ENCODE results near the gene ZNF496. TPM values are rescaled to one million over a fixed set of nuclear protein-coding genes. Genes with fewer than 3 reads are reported as not detected.
A peak's percentile ranks its signal among the peaks of the same experiment; 100 is the strongest.

ZNF496 gene
- total and polyA plus RNA-seq, 8 donors: 5.8 to 25.8 (median 11.9) TPM

DNA sequence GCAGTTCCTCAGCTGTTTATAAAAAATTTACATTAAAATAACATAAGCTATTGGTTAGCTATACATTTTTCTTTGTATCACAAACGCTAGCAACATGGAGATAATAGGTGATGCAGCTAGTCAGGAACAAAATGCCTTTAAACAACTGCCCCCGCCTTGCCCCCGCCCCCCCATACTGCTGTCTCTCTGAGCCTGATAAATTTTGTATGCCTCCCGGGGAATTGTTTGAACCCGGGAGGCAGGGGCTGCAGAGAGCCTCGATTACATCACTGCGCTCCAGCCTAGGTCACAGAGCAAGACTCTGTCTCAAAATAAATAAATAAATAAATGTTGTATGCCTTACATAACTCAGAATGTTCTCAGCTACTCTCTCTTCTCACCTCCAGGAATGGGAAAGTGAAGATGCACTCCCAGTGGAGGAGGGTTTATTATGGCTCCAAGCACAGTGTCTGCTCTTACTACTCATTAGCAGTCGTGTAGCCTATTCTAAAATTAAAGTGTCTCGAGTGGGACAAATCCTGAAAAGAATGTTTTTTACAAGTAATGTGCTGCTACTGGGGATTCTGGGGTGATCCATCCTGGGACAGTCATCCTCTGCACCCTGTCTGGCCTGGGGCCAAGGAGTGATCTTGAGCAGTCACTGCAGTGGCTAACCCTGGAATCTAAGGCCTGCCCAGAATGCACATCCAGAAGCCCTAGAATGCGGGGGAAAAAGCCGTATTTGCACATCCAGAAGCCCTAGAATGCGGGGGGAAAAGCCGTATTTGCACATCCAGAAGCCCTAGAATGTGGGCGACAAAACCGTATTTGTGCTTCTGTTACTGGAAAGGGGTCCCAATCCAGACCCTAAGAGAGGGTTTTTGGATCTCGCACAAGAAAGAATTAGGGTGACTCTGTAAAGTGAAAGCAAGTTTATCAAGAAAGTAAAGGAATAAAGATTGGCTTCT, 39.4 kb upstream of the ZNF496 start:
- WGBS, 5 donors: 69 to 78% (median 74%) methylated on average over 16 of the region's 16 CpGs
- Histone ChIP-seq H3K36me3 (no peaks in the 10 kb centered on the region), H3K4me3 (no peak overlapping the region), H3K27me3 (peaks cover 0 to 20% (median 8%) of the 10 kb centered on the region in 3 donors), H3K27ac (no peak overlapping the region), H3K9me3 (peaks cover 0 to 7% (median 0%) of the 10 kb centered on the region in 4 donors), H3K4me1 (peaks cover 0 to 17% (median 10%) of the 10 kb centered on the region in 4 donors)
- DNase-seq: peak in 1 of 2 donors; percentile 47
- TF ChIP-seq, protein P1, sequence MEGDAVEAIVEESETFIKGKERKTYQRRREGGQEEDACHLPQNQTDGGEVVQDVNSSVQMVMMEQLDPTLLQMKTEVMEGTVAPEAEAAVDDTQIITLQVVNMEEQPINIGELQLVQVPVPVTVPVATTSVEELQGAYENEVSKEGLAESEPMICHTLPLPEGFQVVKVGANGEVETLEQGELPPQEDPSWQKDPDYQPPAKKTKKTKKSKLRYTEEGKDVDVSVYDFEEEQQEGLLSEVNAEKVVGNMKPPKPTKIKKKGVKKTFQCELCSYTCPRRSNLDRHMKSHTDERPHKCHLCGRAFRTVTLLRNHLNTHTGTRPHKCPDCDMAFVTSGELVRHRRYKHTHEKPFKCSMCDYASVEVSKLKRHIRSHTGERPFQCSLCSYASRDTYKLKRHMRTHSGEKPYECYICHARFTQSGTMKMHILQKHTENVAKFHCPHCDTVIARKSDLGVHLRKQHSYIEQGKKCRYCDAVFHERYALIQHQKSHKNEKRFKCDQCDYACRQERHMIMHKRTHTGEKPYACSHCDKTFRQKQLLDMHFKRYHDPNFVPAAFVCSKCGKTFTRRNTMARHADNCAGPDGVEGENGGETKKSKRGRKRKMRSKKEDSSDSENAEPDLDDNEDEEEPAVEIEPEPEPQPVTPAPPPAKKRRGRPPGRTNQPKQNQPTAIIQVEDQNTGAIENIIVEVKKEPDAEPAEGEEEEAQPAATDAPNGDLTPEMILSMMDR (IDR thresholded peaks at IDR 0.05): no peak
- TF ChIP-seq EP300 (IDR thresholded peaks at IDR 0.05) (no peak), POLR2A (IDR thresholded peaks at IDR 0.05) (no peak), POLR2AphosphoS5 (IDR thresholded peaks at IDR 0.05) (no peak)
- intact Hi-C loops (cut with DNase I; ENCODE audit: low total_unique reads): no loop called here

DNA sequence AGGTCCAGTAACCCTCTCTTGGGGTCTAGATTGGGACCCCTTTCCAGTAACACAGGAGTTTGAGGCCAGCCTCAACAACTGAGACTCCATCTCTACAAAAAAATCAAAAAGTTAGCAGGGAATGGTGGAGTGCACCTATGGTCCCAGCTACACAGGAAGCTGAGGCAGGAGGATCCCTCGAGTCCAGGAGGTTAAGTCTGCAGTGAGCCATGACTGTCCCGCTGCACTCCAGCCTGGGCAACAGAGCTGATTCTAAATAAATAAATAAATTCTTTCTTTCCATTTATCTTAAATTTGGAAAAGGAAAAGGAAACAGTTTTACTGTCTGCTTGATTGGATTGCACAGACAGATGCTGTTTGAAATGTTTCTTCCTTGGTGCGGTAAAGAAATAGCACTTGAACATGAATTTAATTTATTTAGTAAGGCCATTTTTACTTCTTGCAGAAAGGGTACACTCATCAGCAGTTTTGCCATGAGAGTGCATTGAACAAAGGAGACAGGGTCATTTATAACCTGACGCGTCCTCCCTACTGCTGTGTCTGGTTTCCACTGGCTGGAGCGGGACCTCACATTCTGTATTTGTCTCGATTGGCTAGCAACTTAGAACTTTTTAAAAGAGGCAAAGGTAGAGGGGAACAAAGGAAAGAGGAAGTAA, 37.0 kb upstream of the ZNF496 start:
- intact Hi-C loops (cut with DNase I; ENCODE audit: low total_unique reads): no loop called here
- H3K27ac ChIP-seq: no peak overlapping the region
- H3K4me3 ChIP-seq: no peak overlapping the region
- peaks cover 0 to 13% (median 5%) of the 10 kb centered on the region in 4 donors for H3K4me1 ChIP-seq
- WGBS, 5 donors: 50 to 64% (median 58%) methylated on average over 7 of the region's 7 CpGs
- peaks cover 0 to 11% (median 1%) of the 10 kb centered on the region in 4 donors for H3K9me3 ChIP-seq
- DNase-seq: no peak
- no peaks in the 10 kb centered on the region for H3K36me3 ChIP-seq
- H3K27me3 ChIP-seq: peaks cover 0 to 40% (median 8%) of the 10 kb centered on the region in 3 donors
- TF ChIP-seq, protein P1 (IDR thresholded peaks at IDR 0.05): no peak
- TF ChIP-seq POLR2A (IDR thresholded peaks at IDR 0.05) (no peak), POLR2AphosphoS5 (IDR thresholded peaks at IDR 0.05) (no peak), EP300 (IDR thresholded peaks at IDR 0.05) (no peak)

DNA sequence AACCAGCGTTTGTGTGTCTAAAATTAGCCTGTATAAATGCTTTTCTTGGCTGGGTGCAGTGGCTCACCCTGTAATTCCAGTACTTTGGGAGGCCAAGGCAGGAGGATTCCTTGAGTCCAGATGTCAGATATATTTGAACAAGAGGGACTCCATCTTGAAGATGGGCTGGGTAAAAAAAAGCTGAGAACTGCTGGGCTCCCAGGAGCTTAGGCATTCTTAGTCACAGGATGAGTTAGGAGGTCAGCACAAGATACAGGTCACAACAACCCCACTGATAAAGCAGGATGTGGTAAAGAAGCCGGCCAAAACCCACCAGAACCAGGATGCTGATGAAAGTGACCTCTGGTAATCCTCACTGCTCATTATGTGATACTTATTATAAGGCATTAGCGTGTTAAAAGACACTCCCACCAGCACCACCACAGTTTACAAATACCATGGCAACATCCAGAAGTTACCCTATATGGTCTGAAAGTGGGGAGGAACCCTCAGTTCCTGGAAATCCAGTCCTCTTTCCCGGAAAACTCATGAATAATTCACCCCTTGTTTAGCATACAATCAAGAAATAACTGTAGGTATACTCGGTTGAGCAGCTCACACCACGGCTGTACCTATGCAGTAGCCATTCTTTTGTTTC, 36.2 kb upstream of the ZNF496 start:
- Histone ChIP-seq H3K4me3 (no peak overlapping the region), H3K9me3 (peaks cover 0 to 11% (median 1%) of the 10 kb centered on the region in 4 donors), H3K27me3 (peaks cover 0 to 45% (median 12%) of the 10 kb centered on the region in 3 donors), H3K27ac (no peak overlapping the region), H3K36me3 (no peaks in the 10 kb centered on the region), H3K4me1 (peaks cover 0 to 11% (median 2%) of the 10 kb centered on the region in 4 donors)
- DNase-seq: peak in 1 of 2 donors; percentile 21
- WGBS, 5 donors: 61 to 69% (median 66%) methylated on average over 6 of the region's 6 CpGs
- intact Hi-C loops (cut with DNase I; ENCODE audit: low total_unique reads): no loop called here
- TF ChIP-seq, protein P1 (IDR thresholded peaks at IDR 0.05): no peak
- no peak for TF ChIP-seq POLR2AphosphoS5 (IDR thresholded peaks at IDR 0.05)
- TF ChIP-seq EP300 (IDR thresholded peaks at IDR 0.05): no peak
- no peak for TF ChIP-seq POLR2A (IDR thresholded peaks at IDR 0.05)
